ENCODE measurements around the gene COA8. TPM values are rescaled to one million over a fixed set of nuclear protein-coding genes. Genes with fewer than 3 reads are reported as not detected.

The COA8 gene
- total and polyA plus RNA-seq, 2 of the 13 experiments (the other 11 are each of a cell fraction or from before 2014, with no cell fraction given) = 10.9 to 25.1 TPM

- 0 out of 2 replicates have a peak, but pooled peaks have one; percentile 31 for TF ChIP-seq ZNF740 (CRISPR knock-in tag; IDR thresholded peaks at IDR 0.05)
- 0 out of 2 replicates have a peak, but pooled peaks have one; percentile 11 for TF ChIP-seq GATAD2A (CRISPR knock-in tag; IDR thresholded peaks at IDR 0.05)
- TF ChIP-seq POGZ (CRISPR knock-in tag; IDR thresholded peaks at IDR 0.05) = no peak
- TF ChIP-seq TOPORS (CRISPR knock-in tag; IDR thresholded peaks at IDR 0.05) = peak; percentile 52; the same call in 1 of the 2 replicates
- TF ChIP-seq CEBPG (CRISPR knock-in tag; IDR thresholded peaks at IDR 0.05) = peak; percentile 19; the same call in 1 of the 2 replicates
- no peak for TF ChIP-seq SMAD3 (CRISPR knock-in tag; IDR thresholded peaks at IDR 0.05)
- TF ChIP-seq ZNF552 (CRISPR knock-in tag; IDR thresholded peaks at IDR 0.05; ENCODE audit: borderline replicate concordance) = no peak
- TF ChIP-seq KDM5A (IDR thresholded peaks at IDR 0.05; ENCODE audit: borderline replicate concordance, low read length) = peak; percentile 94; the same call in 1 of the 2 replicates
- TF ChIP-seq ZNF280B (CRISPR knock-in tag; IDR thresholded peaks at IDR 0.05; ENCODE audit: borderline replicate concordance) = peak; percentile 58; the same call in 1 of the 2 replicates
- TF ChIP-seq ETV5 (CRISPR knock-in tag; IDR thresholded peaks at IDR 0.05; ENCODE audit: borderline replicate concordance) = peak; percentile 79
- no peak for TF ChIP-seq ZNF678 (CRISPR knock-in tag; IDR thresholded peaks at IDR 0.05)
- TF ChIP-seq ZNF510 (CRISPR knock-in tag; IDR thresholded peaks at IDR 0.05; ENCODE audit: low read depth) = no peak
- TF ChIP-seq ZNF724P (CRISPR knock-in tag; IDR thresholded peaks at IDR 0.05; ENCODE audit: borderline replicate concordance) = no peak
- TF ChIP-seq YEATS2 (CRISPR knock-in tag; IDR thresholded peaks at IDR 0.05; ENCODE audit: borderline replicate concordance) = no peak
- TF ChIP-seq RBFOX2 (IDR thresholded peaks at IDR 0.05; ENCODE audit: low read depth, low read length) = peak; percentile 83
- no peak for TF ChIP-seq EZH2 (conservative IDR thresholded peaks at IDR 0.05; ENCODE audit: low read depth, low read length)
- TF ChIP-seq GMEB1 (CRISPR knock-in tag; IDR thresholded peaks at IDR 0.05; ENCODE audit: borderline replicate concordance) = peak; percentile 82
- TF ChIP-seq ZNF44 (CRISPR knock-in tag; IDR thresholded peaks at IDR 0.05) = no peak
These were observed at the start of gene COA8, which contains the start of gene BAG5 (continued) for GRCh38 chr14:103562429-103563225.

All from HepG2 (cell line).